ENCODE results near the gene MEIOB.

The MEIOB gene

DNA sequence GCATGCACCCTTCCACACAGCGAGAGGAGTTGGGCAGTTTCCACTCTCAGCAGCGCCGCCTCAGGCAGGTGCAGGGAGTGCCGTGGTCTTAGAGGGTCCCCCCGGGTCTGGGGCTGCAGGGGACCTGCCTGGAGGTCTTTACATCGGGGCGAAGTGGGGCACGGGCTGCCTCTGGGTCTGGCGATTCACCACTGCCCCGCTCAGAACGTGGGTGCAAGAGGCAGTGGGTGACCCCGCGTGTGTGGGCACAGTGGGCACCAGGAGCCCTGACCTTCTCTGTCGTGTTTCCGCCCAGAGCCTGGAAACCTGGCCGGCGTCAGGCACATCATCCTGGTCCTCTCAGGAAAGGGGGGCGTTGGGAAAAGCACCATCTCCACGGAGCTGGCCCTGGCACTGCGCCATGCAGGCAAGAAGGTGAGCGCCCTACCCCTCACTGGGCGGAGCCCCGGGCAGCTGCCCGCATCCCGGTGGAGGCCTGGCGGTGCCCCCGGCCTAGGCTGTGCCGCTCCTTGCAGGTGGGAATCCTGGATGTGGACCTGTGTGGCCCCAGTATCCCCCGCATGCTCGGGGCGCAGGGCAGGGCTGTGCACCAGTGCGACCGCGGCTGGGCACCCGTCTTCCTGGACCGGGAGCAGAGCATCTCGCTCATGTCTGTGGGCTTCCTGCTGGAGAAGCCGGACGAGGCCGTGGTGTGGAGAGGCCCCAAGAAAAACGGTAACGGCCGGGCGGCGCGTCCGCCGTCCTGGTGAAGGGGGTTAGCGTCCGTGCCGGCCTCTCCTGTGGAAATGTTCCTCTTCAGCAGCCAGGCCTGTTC is 85.5 kb downstream of the MEIOB start:
- Histone ChIP-seq H3K36me3 (ENCODE audit: insufficient read depth, low read length) (no peaks in the 10 kb centered on the region), H2AFZ (ENCODE audit: low read length, unreplicated experiment) (no peak overlapping the region), H3K27ac (ENCODE audit: low read depth, low read length) (no peak overlapping the region), H3K4me1 (ENCODE audit: control insufficient read depth, insufficient read depth, low read length, unreplicated experiment) (peaks cover 7% of the 10 kb centered on the region), H3K27me3 (ENCODE audit: insufficient read depth, low read length) (no peaks in the 10 kb centered on the region), H3K4me3 (ENCODE audit: low read depth, low read length) (no peak overlapping the region), H3K79me2 (ENCODE audit: control insufficient read depth, insufficient read depth, low read length, unreplicated experiment) (peaks cover 42% of the 10 kb centered on the region)

DNA sequence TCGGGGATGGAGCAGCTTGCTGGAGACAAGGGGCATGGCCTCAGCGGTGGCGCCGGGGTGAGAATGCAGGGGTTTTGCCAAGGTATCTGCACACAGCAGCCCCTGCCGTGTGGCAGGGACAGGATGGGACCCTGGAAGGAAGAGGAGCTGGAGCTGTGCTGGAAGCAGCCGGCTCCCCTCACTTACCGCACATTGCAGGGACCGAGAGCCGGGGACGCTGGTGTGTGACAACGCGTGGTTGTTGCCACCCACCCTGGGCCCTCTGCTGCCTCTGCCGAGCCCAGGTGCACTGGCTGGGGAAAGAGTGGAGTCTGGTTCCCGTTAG is 86.2 kb downstream of the MEIOB start:
- Histone ChIP-seq H3K4me1 (ENCODE audit: control insufficient read depth, insufficient read depth, low read length, unreplicated experiment) (peaks cover 11% of the 10 kb centered on the region), H3K4me3 (ENCODE audit: low read depth, low read length) (no peak overlapping the region), H3K36me3 (ENCODE audit: insufficient read depth, low read length) (no peaks in the 10 kb centered on the region), H2AFZ (ENCODE audit: low read length, unreplicated experiment) (no peak overlapping the region), H3K79me2 (ENCODE audit: control insufficient read depth, insufficient read depth, low read length, unreplicated experiment) (peaks cover 42% of the 10 kb centered on the region), H3K27me3 (ENCODE audit: insufficient read depth, low read length) (no peaks in the 10 kb centered on the region), H3K27ac (ENCODE audit: low read depth, low read length) (no peak overlapping the region)

DNA sequence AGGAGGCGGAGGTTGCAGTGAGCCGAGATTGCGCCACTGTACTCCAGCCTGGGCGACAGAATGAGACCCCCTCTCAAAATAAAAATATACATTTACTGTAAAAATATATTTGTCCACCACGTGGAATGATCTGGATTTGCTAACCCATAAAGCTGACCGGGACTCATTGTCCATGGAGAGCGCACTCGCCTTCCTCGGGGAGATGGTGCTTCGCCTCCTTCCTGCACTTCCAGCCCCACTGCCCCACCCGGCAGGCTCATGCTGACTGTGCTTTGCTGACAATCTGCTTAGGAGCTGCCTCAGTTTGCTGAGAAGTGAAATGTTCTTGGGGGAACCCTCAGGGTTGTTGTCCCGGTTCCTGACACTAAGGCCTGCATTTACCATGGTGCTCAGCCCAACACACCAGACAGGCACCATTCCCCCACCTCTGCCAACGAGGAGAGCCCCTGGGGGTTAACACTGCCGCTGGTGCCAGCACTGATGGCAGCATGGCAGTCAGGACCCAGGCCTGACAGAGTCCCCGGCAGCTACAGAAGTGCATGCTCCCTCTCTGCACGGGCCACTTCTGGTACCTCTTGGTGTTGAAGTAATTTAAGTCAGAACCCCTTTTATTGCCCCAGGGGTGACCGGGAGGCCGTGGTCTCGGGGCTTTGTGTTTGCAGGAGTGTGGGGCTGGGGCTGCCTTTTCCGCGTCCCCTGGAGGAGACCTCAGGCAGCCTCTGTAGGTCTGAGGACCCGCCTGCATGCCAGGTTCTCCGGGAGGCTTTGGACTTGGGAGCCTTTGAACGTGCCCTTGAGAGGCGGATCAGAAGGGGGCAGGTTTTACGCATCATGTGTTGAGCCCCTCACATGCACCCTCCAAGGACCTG is 86.8 kb downstream of the MEIOB start:
- Histone ChIP-seq H3K27ac (ENCODE audit: low read depth, low read length) (no peak overlapping the region), H3K79me2 (ENCODE audit: control insufficient read depth, insufficient read depth, low read length, unreplicated experiment) (peaks cover 42% of the 10 kb centered on the region), H3K4me1 (ENCODE audit: control insufficient read depth, insufficient read depth, low read length, unreplicated experiment) (peaks cover 11% of the 10 kb centered on the region), H3K27me3 (ENCODE audit: insufficient read depth, low read length) (no peaks in the 10 kb centered on the region), H3K4me3 (ENCODE audit: low read depth, low read length) (no peak overlapping the region), H2AFZ (ENCODE audit: low read length, unreplicated experiment) (no peak overlapping the region), H3K36me3 (ENCODE audit: insufficient read depth, low read length) (no peaks in the 10 kb centered on the region)

Data from ACC112 (cell line).